Measurements from ENCODE around the gene DYNC2H1.

The DYNC2H1 gene, protein sequence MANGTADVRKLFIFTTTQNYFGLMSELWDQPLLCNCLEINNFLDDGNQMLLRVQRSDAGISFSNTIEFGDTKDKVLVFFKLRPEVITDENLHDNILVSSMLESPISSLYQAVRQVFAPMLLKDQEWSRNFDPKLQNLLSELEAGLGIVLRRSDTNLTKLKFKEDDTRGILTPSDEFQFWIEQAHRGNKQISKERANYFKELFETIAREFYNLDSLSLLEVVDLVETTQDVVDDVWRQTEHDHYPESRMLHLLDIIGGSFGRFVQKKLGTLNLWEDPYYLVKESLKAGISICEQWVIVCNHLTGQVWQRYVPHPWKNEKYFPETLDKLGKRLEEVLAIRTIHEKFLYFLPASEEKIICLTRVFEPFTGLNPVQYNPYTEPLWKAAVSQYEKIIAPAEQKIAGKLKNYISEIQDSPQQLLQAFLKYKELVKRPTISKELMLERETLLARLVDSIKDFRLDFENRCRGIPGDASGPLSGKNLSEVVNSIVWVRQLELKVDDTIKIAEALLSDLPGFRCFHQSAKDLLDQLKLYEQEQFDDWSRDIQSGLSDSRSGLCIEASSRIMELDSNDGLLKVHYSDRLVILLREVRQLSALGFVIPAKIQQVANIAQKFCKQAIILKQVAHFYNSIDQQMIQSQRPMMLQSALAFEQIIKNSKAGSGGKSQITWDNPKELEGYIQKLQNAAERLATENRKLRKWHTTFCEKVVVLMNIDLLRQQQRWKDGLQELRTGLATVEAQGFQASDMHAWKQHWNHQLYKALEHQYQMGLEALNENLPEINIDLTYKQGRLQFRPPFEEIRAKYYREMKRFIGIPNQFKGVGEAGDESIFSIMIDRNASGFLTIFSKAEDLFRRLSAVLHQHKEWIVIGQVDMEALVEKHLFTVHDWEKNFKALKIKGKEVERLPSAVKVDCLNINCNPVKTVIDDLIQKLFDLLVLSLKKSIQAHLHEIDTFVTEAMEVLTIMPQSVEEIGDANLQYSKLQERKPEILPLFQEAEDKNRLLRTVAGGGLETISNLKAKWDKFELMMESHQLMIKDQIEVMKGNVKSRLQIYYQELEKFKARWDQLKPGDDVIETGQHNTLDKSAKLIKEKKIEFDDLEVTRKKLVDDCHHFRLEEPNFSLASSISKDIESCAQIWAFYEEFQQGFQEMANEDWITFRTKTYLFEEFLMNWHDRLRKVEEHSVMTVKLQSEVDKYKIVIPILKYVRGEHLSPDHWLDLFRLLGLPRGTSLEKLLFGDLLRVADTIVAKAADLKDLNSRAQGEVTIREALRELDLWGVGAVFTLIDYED (N-terminal part only)

DNA sequence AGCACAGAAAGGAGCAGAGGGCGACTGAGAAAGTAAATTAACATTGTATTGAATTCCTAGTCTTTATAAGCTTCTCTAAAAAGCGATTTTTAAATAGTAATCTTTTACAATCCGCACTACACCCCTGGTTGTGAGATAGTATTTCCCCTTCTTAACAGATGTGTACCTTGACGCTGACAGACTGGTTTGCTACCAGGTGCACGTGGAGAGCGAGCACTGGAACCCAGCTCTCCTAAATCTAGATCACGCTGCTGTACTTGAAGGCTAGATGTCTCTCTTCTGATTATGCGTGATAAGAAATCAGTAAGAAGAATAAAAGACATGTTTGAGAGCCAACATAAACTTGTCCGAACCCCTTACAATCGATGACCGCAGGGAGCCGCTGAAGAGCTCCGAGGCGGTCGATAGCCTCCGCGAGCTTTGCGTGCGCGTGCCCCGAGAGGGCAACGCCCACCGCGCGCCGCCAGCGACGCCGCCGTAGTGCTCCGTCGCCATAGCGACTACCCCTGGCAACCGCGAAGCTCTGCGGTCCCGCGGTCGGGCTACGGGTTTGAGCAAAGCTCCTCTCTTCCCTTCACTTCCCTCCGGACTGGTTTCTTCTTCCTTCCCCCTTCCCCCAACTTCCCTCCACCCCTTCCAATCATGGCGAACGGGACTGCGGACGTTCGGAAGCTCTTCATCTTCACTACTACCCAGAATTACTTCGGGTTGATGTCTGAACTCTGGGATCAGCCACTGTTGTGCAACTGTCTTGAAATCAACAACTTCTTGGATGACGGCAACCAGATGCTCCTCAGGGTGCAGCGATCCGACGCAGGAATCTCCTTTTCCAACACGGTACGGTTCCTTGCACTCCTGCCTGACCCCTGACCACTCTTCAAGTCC lies at the start of gene DYNC2H1:
TSS of gene DYNC2H1 (plus strand) at position 494 of the 885 bp plus-strand sequence. CDS start at position 643, 149 bp downstream.
- DNase-seq, result peak; percentile 92

DNA sequence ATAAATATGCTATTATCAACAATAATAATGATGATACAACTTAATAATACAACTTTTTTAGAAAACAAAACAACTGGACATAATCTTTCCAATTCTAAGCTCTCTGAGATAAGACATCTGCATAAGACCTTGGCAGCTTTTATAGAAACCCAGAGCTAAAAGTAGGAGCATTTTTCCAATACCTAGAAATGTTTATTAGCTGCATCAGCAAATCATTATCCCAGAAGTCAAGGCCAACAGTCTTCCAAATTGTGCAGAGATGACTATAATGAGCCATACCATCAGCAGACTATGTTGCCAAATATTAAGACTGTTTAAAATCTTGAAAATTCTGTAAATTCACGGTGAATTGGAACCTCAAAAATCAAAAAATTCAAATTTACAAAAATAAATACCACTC lies 47.6 kb upstream of the DYNC2H1 start:
- DNase-seq, result no peak

DNA sequence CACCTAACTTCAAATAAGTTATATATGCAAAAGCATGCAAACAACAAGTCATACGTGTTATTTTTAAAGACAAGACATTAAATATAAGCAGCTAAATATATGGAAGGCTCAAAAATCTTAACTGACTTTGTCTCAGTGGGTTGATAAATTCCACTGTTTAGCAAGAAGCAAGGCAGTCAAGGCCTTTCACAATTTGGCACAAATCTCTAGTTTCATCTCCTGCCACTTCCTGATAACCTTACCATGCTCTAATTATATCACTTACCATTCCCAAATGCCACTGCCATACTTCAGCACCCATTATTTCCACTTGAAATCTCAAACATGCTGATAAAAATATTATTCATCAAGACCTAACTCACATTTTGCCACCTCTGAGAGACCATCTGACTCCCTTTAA lies 42.1 kb upstream of the DYNC2H1 start:
- no peak for DNase-seq

GRCh38 chr11:103069367-103069766 lies 39.9 kb upstream of the DYNC2H1 start:
- no peak for DNase-seq

GRCh38 chr11:103070142-103070541 lies 39.1 kb upstream of the DYNC2H1 start:
- DNase-seq, result no peak

DNA sequence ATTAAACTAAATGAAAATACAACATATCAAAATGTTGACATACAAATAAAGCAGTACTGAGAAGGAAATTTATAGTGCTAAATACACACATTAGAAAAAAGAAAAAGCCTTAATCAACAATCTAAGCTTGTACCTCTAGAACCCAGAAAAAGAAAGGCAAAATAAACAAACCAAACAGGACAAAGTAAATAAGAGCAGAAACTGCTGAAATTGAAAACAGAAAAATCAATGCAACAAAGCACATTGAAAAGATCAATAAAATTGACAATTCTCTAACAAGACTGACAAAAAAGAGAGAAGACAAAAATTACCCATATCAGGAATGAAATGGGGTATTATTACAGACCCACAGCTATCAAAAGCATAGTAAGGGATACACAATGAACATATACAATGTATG lies 38.2 kb upstream of the DYNC2H1 start:
- no peak for DNase-seq

- DNase-seq, result no peak
Observed at GRCh38 chr11:103076361-103076760, 32.9 kb upstream of the DYNC2H1 start.

- DNase-seq, result no peak
Observed at GRCh38 chr11:103077554-103077953, 31.7 kb upstream of the DYNC2H1 start.

DNA sequence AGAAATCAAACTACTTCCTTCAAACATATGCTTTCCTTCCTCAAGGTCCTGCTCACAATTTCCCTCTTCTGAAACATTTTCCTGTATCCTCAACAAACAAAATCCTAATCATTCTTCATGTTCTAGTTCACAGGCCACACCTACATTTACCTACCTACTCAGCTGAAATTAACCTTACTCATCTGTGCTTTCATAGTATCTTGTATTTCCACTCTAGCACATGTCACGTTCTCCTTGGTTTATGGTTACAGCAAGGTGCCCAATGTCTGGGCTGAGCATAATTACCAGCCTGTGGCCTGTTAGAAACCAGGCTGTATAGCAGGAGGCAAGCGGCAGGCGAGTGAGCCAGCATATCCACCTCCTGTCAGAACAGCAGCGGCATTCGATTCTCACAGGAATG lies 30.5 kb upstream of the DYNC2H1 start:
- no peak for DNase-seq

- DNase-seq, result no peak
Observed at GRCh38 chr11:103079833-103080232, 29.4 kb upstream of the DYNC2H1 start.

DNA sequence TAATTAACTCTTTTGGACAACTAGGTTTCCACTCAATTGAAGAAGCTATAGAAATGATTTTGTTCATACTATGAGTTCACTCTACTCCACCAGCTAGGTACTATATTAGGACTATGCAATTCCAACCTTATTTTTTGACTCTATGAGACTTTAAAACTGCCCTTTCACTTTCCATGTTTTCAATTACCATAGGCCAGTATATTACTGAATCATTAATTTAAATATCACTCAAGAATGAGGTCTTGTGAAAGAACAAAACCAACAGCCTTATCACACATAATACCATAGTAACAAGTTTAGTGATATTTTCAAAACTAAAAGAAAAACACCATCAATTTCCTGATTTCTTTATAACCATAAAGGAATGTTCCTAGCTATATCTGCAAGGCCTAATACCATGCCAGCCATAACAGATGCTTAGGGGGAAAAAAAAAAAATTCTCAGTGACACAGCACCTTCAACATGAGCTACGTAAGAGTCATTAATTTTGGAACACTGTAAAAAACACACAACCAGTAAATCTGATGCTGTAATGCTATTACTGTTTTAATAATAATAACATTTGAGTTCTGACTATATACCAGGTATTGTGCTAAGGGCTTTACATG lies 23.4 kb upstream of the DYNC2H1 start:
- peak; percentile 63 for DNase-seq

- DNase-seq, result peak; percentile 53
Observed at GRCh38 chr11:103086461-103086860, 22.8 kb upstream of the DYNC2H1 start.

- DNase-seq, result no peak
Observed at GRCh38 chr11:103091064-103091800, 18.0 kb upstream of the DYNC2H1 start.

- peak; percentile 96 for DNase-seq
Observed at GRCh38 chr11:103091801-103092524, 17.3 kb upstream of the DYNC2H1 start, which contains the start of gene DCUN1D5. DCUN1D5 (minus strand) TSS chr11:103092160; CDS start chr11:103091872, 288 bp downstream.

DNA sequence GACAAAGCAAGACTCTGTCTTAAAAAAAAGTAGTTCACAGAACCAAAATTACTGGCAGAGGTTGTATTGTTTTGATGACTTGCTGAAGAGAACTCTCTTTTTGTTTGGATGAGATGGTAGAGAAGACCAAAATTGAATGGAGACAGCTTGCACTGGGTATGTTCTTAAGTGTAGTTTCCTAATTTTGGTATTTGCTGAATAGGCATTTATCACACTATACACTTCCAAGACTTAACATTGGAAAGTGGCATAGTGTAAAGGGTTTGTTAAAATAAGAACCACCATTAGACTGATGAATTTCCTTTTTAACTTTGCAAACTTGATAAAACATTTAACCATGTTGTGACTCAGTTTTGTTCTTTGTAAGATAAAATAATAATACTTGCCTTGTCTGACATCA lies 11.9 kb upstream of the DYNC2H1 start:
- DNase-seq, result no peak

GRCh38 chr11:103109818-103110388 lies 677 bp downstream of the DYNC2H1 start:
- no peak for DNase-seq

GRCh38 chr11:103110391-103110790 lies 1.2 kb downstream of the DYNC2H1 start:
- DNase-seq, result no peak

DNA sequence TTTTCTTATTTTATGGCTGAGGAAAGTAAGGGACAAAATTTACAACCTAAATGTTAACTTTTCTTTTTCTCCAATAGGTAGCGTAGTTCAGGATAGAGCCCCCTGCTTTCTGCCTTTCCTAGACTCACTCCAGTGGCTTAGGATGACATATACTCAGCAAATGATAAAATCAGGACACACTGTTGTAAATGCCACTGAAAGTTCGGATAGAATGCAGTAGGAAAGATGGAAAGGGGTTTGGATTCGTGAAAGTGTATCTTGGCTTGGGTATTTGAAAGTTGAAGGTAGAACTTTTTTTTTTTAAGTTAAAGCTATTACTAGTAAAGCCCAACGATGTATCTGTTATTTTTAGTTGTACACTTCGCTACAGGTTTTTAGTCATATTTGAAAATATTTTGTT lies 2.2 kb downstream of the DYNC2H1 start:
- DNase-seq, result no peak

GRCh38 chr11:103112364-103112763 lies 3.1 kb downstream of the DYNC2H1 start:
- DNase-seq, result no peak

- no peak for DNase-seq
Observed at GRCh38 chr11:103114836-103115235, 5.6 kb downstream of the DYNC2H1 start.

Measured in NCI-H226 (cell line).